Endometrium (tissue), 2 donors: ENCODE results near the gene FXYD7.
"Not testable (repeated sequence)": the region's sequence is repeated elsewhere in the genome, so short reads cannot be mapped to it uniquely, and the experiment has no call there.

ENCODE experiments used
- FAIRE-seq: peaks from 2 replicates; lab custom pipeline; 2012; peaks lifted over from hg19 to GRCh38; lab: Jason Lieb, UNC
- donor health status: control.
- donor health status: control.

The FXYD7 gene

DNA sequence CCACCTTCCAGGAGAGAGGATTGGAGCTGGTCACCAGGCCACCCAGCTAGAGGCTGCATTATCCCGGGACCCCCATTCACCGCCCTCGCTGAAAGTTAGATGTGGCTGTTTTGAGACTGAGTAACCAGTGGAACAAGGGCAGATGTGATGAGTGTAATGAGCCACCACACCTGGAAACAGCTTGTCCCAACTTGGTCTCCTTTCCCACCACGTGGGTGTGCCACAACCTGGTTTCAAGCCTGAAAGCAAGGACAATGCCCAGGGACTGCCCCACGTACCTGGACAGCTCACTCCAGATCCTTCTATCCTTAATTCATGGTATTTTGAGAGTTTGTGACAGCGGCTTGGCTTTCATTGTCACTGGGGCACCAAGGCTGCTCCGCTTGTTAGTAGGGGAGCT, 15.2 kb upstream of the FXYD7 start:
- no peak for FAIRE-seq

- FAIRE-seq: no peak
Observed at GRCh38 chr19:35128398-35129057, 14.5 kb upstream of the FXYD7 start.

GRCh38 chr19:35129724-35130274, 13.3 kb upstream of the FXYD7 start:
- not testable (repeated sequence) for FAIRE-seq

DNA sequence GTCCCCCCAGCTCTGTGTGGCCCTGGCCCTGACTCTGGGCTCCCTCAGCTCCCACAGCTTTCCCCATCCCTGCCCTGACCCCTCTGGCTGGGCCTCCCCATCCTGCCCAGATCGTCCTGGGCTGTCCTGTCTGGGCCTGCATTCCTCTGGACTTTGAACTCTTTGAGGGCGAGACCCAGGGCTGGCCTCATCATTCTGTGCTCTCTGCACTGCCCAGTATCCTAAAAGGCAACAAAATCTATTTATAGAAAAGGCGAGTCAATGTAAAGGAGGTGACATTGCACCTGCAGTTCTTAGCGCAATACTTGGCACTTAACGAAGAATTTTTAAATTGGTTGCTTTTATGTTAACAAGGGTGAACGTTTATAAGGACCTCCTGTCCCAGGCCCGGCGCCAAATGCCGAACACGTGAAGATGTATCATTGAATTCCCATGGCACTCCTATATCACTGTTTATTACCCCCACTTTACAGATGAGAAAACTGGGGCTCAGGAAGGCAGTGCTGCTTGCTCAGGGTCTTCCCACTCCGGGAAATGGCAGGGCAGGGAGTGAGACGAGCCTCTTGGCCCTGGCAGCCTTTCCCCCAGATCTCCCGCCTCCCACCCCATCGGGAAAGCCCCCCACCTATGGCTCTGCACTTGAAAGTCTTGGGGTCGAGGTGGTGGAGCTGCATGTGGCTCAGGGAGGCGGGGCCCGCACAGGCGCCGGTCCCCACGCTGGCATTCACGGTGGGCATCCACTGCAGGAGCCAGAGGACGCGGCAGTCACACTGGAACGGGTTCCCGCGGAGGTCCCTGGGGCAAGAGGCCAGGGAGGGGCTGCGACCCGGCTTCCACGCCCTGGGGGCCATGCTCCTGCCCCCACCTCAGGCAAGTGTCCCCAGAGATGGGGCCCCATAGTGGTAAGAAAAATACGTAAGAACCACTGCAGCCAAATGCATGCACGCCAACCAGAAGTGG, 12.0 kb upstream of the FXYD7 start:
- no peak for FAIRE-seq

DNA sequence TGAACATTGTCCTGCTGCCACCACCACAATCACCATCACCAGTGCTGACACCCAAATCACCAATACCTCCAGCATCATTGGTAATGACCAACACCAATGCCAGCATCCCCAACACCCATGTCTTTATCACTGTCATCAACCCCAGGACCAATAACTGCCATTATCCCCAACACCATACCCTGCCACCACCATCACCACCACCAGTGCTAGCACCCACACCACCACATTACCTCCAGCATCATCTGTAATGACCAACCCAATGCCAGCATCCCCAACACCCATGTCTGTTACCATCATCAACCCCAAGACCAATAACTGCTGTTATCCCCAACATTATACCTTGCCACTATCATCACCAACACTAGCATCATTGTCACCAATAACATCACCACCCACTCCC, 10.8 kb upstream of the FXYD7 start:
- FAIRE-seq: no peak

- FAIRE-seq: no peak
Observed at GRCh38 chr19:35133826-35134225, 9.2 kb upstream of the FXYD7 start.

DNA sequence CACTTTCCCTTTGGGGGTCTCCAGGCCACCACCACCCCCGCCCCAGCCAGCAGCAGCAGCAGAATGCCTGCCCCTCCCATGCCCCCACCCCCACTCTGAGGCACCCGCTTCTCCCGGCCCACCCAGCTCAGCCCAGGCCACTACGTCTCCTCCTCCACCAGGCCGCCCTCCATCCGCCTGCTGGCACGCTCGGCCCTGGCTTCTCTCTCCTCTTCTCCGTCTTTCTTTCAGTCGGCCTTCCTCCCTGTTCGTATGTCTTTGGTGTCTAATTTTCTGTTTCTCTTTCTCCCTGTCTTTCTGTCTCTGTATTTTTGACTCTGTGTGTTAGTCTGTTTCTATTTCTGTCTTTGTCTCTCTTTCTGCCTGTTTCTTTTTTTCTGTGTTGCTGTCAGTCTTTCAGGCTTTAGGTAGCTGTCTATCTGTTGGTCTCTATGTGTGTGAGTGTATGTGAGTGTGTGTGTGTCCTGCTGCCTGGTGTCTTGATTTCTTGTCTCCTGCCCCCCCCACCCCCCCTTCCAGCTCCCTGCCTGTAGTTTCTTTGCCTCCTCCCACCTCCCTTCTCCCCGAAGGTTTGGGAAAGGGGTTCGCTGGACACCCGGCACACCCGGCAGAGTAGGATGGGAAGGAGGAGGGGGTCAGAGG, 8.3 kb upstream of the FXYD7 start, which contains the start of gene LGI4:
LGI4 (minus strand) TSS at position 459 of the 642 bp plus-strand sequence; CDS start at position 80, 379 bp downstream.
- FAIRE-seq: no peak

DNA sequence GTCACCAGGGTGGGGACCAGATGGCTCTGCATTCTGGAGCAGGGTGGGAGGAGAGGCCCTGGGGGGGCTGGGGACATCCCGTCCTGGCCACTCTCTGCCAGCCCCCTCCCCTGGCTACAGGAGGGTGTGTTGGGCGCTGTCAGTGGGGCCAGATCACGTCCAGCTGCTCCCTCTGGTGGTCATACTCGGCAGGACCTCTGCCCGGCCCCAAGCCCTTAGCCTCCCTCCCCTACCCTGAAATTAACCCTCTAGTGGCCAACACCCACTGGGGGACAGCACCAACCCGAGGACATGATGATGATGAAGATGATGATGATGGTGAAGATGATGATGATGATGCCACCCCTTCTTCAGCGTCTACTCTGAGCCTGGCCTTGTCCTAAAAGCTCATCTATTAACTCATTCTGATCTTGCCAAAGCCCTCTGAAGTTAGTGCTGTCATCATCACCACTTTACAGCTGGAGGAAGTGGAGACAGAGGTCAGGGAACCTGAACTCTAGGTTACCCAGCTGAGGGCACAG, 7.6 kb upstream of the FXYD7 start:
- no peak for FAIRE-seq

GRCh38 chr19:35136231-35136630, 6.8 kb upstream of the FXYD7 start:
- no peak for FAIRE-seq

GRCh38 chr19:35136977-35137702, 5.9 kb upstream of the FXYD7 start:
- FAIRE-seq: no peak

- FAIRE-seq: no peak
Observed at GRCh38 chr19:35138305-35138892, 4.7 kb upstream of the FXYD7 start, which contains the start of gene FXYD1. FXYD1 (plus strand) TSS chr19:35138824; CDS start chr19:35140080, 1,256 bp downstream.

DNA sequence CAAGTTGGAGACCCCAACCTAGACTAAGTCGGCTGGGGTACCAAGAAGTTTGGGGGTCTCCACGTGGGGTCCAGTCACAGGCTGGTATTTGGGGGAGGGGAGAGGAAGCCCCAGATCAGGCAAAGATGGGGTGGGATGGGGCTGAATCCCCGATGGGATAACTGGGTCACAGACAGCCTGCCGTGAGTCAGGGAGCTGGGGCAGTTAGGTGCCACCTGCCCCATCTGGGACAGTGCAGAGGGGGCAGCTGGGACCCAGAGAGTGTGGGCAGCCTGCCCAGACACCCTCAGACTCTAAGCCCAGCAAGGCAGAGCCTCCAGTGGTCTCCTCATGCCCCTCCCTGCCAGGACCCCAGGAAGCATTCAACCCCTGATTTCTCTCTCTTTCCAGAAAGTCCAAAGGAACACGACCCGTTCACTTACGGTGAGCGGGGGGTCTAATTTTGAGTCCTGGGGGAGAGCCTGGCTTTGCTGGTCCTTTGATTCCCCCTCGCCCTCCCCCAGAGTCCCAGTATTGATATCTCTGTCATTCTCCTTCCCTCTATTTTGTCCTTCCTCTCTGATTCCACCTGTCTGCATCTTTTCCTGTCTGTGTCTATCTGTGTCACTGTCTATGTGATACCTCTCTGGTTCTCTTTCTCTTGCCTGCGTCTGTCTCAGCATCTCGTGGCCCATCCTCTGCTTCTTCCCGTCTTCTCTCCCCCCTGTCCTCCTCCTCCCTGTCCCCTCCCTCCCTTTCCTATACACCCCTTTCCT, 2.7 kb upstream of the FXYD7 start:
- FAIRE-seq: no peak

DNA sequence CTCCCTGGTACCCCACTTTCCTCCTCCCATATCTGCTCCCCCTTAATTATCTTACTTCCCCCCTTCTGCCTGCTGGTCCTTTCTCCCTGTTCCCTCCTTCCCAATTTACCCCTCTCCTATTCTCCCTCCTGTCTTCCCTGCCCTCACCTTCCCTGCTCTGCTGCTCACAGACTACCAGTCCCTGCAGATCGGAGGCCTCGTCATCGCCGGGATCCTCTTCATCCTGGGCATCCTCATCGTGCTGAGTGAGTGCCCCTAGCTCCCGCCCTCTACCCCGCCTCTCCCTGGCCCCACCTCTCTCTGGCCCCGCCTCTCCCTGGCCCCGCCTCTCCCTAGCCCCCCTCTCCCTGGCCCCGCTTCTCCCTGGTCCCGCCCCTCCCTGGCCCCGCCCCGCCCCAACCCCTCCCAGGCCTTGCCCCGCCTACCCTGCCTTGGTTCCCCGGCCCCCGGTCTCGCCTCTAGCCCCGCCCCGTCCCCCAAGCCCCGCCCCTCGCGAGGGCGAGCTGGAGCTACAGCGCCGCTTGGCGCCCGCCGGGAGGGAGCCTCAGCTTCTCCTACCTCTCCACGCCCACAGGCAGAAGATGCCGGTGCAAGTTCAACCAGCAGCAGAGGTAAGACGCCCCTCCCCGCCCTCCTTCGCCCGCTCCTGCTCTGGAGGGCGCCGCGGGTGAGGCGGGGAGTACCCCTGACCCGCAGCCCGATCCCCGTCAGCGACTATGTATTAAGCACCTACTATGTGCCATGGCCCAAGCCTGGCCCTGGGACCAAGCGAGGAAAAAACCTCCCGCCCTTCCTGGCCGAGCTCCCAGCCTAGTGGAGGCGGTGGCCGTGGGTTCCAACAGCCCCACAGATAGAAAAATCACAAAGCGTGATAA, 1.9 kb upstream of the FXYD7 start:
- no peak for FAIRE-seq

DNA sequence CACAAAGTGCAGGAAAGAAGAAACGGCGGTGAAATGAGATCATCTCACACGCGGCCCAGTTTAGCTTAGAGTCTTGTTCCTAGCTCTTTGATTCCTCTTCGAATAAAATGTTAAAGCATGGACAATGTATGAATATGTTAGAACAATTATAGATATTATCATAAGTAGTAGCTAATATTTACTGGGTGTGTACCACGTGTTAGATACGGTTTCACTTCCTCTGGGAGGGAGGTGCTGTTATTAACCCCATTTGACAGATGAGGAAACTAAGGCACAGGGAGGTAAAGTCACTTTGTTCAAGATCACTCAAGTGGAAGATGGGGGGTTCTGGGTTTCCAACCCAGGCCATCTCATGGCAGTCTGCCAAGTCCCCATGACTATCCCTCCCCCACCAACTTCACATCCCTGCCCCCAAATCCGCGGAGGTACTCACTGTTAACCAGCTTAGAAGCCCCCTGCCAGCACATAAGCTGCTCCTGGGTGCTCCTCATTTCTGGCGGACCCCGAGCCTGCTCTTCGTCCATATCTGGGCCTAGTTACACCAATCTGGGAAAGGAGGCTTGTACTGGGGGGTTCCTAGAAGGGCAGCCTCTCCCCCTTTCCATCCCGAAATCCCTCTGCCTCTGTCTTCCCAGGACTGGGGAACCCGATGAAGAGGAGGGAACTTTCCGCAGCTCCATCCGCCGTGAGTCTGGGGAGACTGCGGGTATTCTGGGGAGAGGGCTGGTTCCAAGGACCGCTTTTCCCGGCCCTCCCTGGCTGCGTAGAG, 1.0 kb upstream of the FXYD7 start:
- no peak for FAIRE-seq

- no peak for FAIRE-seq
Observed at GRCh38 chr19:35142606-35143230, 337 bp upstream of the FXYD7 start.

DNA sequence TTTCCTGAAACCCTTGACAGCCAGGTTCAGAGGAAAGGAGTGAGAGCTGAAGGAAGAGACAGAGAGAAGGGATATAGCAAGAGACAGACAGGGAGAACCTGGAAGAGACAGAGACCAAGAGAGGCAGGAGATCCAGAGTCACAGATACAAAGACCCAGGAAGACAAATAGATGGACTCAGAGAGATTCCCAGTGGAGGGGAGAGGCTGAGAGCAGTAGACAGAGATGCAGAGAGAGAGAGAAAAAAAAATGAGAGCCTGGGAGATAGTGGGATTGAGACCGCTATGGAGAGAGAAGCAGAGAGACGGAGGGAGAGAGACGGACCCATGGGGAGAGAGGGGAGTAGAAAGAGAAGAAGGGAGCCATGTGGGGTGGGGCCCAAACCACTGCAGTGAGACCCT, 763 bp downstream of the FXYD7 start:
- FAIRE-seq: no peak

DNA sequence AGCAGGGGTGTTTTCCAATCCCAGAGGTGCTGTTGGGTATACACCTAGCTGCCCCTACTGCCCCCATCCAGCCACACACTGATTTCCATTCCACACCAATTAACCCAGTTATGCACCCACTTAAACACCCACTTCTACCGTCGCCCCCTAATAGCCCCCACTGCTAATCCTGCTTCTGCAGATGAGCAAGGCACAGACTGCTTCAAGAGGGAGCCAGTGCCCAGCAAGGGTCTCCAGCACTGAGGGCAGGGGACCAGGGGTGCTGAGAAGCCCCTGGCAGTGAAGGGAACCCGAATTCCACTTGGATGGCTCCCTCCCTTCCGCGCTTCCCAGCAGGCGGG, 1.2 kb downstream of the FXYD7 start:
- no peak for FAIRE-seq
